Measurements from ENCODE around the gene PROB1.
"Not testable (repeated sequence)": the region's sequence is repeated elsewhere in the genome, so short reads cannot be mapped to it uniquely, and the experiment has no call there.

PROB1 gene

GRCh38 chr5:139378101-139378825 lies 16.6 kb downstream of the PROB1 start:
- DNase-seq = no peak

- no peak for DNase-seq
Measured at GRCh38 chr5:139377226-139377625, 17.7 kb downstream of the PROB1 start.

GRCh38 chr5:139376364-139376763 lies 18.5 kb downstream of the PROB1 start:
- DNase-seq = no peak

- DNase-seq = no peak
Measured at GRCh38 chr5:139374909-139375308, 20.0 kb downstream of the PROB1 start.

GRCh38 chr5:139371482-139372435 lies 23.1 kb downstream of the PROB1 start:
- no peak for DNase-seq

GRCh38 chr5:139369181-139369580 lies 25.7 kb downstream of the PROB1 start:
- no peak for DNase-seq

- no peak for DNase-seq
Measured at GRCh38 chr5:139368613-139369012, 26.3 kb downstream of the PROB1 start.

GRCh38 chr5:139364466-139364865 lies 30.4 kb downstream of the PROB1 start:
- no peak for DNase-seq

GRCh38 chr5:139363937-139364336 lies 31.0 kb downstream of the PROB1 start:
- no peak for DNase-seq

GRCh38 chr5:139361835-139362429 lies 33.0 kb downstream of the PROB1 start:
- DNase-seq = no peak

GRCh38 chr5:139360384-139360783 lies 34.5 kb downstream of the PROB1 start:
- no peak for DNase-seq

GRCh38 chr5:139358064-139358463 lies 36.8 kb downstream of the PROB1 start:
- no peak for DNase-seq

GRCh38 chr5:139355900-139356299 lies 39.0 kb downstream of the PROB1 start:
- DNase-seq = not testable (repeated sequence)

- no peak for DNase-seq
Measured at GRCh38 chr5:139354186-139354585, 40.7 kb downstream of the PROB1 start.

GRCh38 chr5:139347863-139348262 lies 47.0 kb downstream of the PROB1 start:
- DNase-seq = not testable (repeated sequence)

GRCh38 chr5:139345442-139345841 lies 49.5 kb downstream of the PROB1 start:
- DNase-seq = not testable (repeated sequence)

GRCh38 chr5:139344177-139344576 lies 50.7 kb downstream of the PROB1 start:
- DNase-seq = no peak

- no peak for DNase-seq
Measured at GRCh38 chr5:139343476-139343875, 51.4 kb downstream of the PROB1 start.

GRCh38 chr5:139342423-139342723 lies 52.5 kb downstream of the PROB1 start:
- no peak for DNase-seq

- DNase-seq = peak; percentile 98 to 99
Measured at GRCh38 chr5:139341689-139342422, 53.0 kb downstream of the PROB1 start, which contains the start of gene PAIP2. Gene PAIP2, plus strand, starts transcription at chr5:139341854. Its CDS starts 21,931 bp downstream, at chr5:139363785.

- no peak for DNase-seq
Measured at GRCh38 chr5:139341187-139341688, 53.7 kb downstream of the PROB1 start.

Data from activated CD4-positive, alpha-beta T cell treated with anti-CD3 and anti-CD28 coated beads, Interleukin-2, amount 50 U/mL, for 48 hours (primary cell).